Uterus (tissue), 4 donors: ENCODE data around the gene ZNF652. TPM values are rescaled to one million over a fixed set of nuclear protein-coding genes. Genes with fewer than 3 reads are reported as not detected.
"Not testable (repeated sequence)": the region's sequence is repeated elsewhere in the genome, so short reads cannot be mapped to it uniquely, and the experiment has no call there.

Experiments
- DNase-seq, 2 donors: peaks; one replicate each; pipeline ENCODE4 v3.0.0-alpha.2; 2019 to 2020
- H3K27ac ChIP-seq, 2 donors: fragments of 200-600 bp; sonication (generic); 1 replicate in 1 of 2; 2 replicates in 1 of 2; pipeline ENCODE4 v1.5.1; 2016 to 2018
- H3K27me3 ChIP-seq, 2 donors: fragments of 200-600 bp; sonication (generic); one replicate each; pipeline ENCODE4 v1.5.1; 2018 to 2019; ENCODE audit warnings: control low read depth in 1 of 2
- H3K36me3 ChIP-seq, 2 donors: fragments of 200-600 bp; sonication (generic); one replicate each; pipeline ENCODE4 v1.5.1; 2019; ENCODE audit warnings: control low read depth in 1 of 2
- H3K4me1 ChIP-seq, 2 donors: fragments of 200-600 bp; sonication (generic); one replicate each; pipeline ENCODE4 v1.5.1; 2018 to 2019; ENCODE audit warnings: control low read depth in 1 of 2
- H3K4me3 ChIP-seq, 2 donors: fragments of 200-600 bp; sonication (generic); 1 replicate in 1 of 2; 2 replicates in 1 of 2; pipeline ENCODE4 v1.5.1; 2018 to 2019; ENCODE audit warnings: mild to moderate bottlenecking in 1 of 2
- H3K9me3 ChIP-seq, 2 donors: fragments of 200-600 bp; sonication (generic); one replicate each; pipeline ENCODE4 v1.5.1; 2019; ENCODE audit warnings: control low read depth in 1 of 2
- CTCF ChIP-seq, 4 experiments: fragments of 200-600 bp in 2 of 4; fragments of 450-650 bp in 2 of 4; sonication (generic) in 2 of 4; IDR thresholded peaks; one replicate each; pipeline ENCODE4 v1.5.1; 2016 to 2019; ENCODE audit warnings: antibody characterized with exemption in 4 of 4, mild to moderate bottlenecking in 2 of 4, moderate library complexity in 1 of 4
- POLR2A ChIP-seq, 2 donors: fragments of 450-650 bp; IDR thresholded peaks; one replicate each; pipeline ENCODE4 v1.6.1; 2016; ENCODE audit warnings: antibody characterized with exemption in 2 of 2, mild to moderate bottlenecking in 1 of 2, moderate library complexity in 1 of 2
- intact Hi-C: fragments of 100-400 bp; cut with DNase I; formaldehyde crosslinking; loops from one replicate; pipeline ENCODE4 v1.15.1; 2023; ENCODE audit warnings: low total_unique reads
- total RNA-seq, 4 donors: library from RNA; depleted of rRNA in 3 of 4; stranded (reverse); fragments of >200 nt in 3 of 4; gene quantifications; one replicate each; pipeline versions ENCODE4 v1.1.0 to v1.2.4, GENCODE V29; 2014 to 2023
- donor health status: DM: yes; HTN: yes; CAD: no.

The ZNF652 gene
- total RNA-seq, 4 donors from 2014 or later = 17.6 to 65.3 (median 36.2) TPM

- TF ChIP-seq CTCF (IDR thresholded peaks at IDR 0.05) (no peak), POLR2A (IDR thresholded peaks at IDR 0.05) (no peak)
These were observed 94.1 kb downstream of the ZNF652 start for GRCh38 chr17:49267912-49268311.

GRCh38 chr17:49266233-49266632 lies 95.8 kb downstream of the ZNF652 start:
- H3K4me3 ChIP-seq = no peak overlapping the region
- no peak overlapping the region for H3K27ac ChIP-seq
- H3K9me3 ChIP-seq = no peaks in the 10 kb centered on the region
- no peak for DNase-seq
- H3K36me3 ChIP-seq = no peaks in the 10 kb centered on the region
- TF ChIP-seq POLR2A (IDR thresholded peaks at IDR 0.05) (no peak), CTCF (IDR thresholded peaks at IDR 0.05) (no peak)
- H3K4me1 ChIP-seq = no peaks in the 10 kb centered on the region
- H3K27me3 ChIP-seq = no peaks in the 10 kb centered on the region
- intact Hi-C loops = no loop called here

More at GRCh38 chr17:49267912-49268311, 94.1 kb downstream of the ZNF652 start:
- no peak for DNase-seq
- H3K4me3 ChIP-seq = no peak overlapping the region
- intact Hi-C loops = no loop called here
- no peaks in the 10 kb centered on the region for H3K4me1 ChIP-seq
- no peaks in the 10 kb centered on the region for H3K9me3 ChIP-seq
- H3K27me3 ChIP-seq = no peaks in the 10 kb centered on the region
- no peak overlapping the region for H3K27ac ChIP-seq
- no peaks in the 10 kb centered on the region for H3K36me3 ChIP-seq

GRCh38 chr17:49261540-49261939 lies 100.5 kb downstream of the ZNF652 start:
- H3K27me3 ChIP-seq, H3K4me3 ChIP-seq, H3K9me3 ChIP-seq, DNase-seq, H3K27ac ChIP-seq, H3K36me3 ChIP-seq, H3K4me1 ChIP-seq, intact Hi-C loops: not testable (repeated sequence)

- intact Hi-C loops = no loop called here
- H3K9me3 ChIP-seq = no peaks in the 10 kb centered on the region
- peak overlapping the region; percentile 42 to 76 for H3K27ac ChIP-seq
- DNase-seq = peak; percentile 20 to 32
- H3K36me3 ChIP-seq = no peaks in the 10 kb centered on the region
- no peak for TF ChIP-seq POLR2A (IDR thresholded peaks at IDR 0.05)
- no peak for TF ChIP-seq CTCF (IDR thresholded peaks at IDR 0.05)
- no peaks in the 10 kb centered on the region for H3K4me1 ChIP-seq
- H3K27me3 ChIP-seq = no peaks in the 10 kb centered on the region
- peak overlapping the region; percentile 27 to 30 for H3K4me3 ChIP-seq
These were observed 101.2 kb downstream of the ZNF652 start for GRCh38 chr17:49260817-49261291.

GRCh38 chr17:49260011-49260816 lies 101.8 kb downstream of the ZNF652 start:
- peak overlapping the region; percentile 42 to 76 for H3K27ac ChIP-seq
- no peaks in the 10 kb centered on the region for H3K4me1 ChIP-seq
- intact Hi-C loops = no loop called here
- H3K9me3 ChIP-seq = no peaks in the 10 kb centered on the region
- no peaks in the 10 kb centered on the region for H3K27me3 ChIP-seq
- peak overlapping the region; percentile 27 to 30 for H3K4me3 ChIP-seq
- peak; percentile 31 to 45 for DNase-seq
- H3K36me3 ChIP-seq = no peaks in the 10 kb centered on the region
- TF ChIP-seq POLR2A (IDR thresholded peaks at IDR 0.05) (peak in 1 of 2 donors; percentile 9), CTCF (IDR thresholded peaks at IDR 0.05) (no peak)
